Lung (tissue), 12 donors: Measurements from ENCODE around the gene IL4. TPM values are rescaled to one million over a fixed set of nuclear protein-coding genes. Genes with fewer than 3 reads are reported as not detected.

Source experiments
- ATAC-seq: fragments of 200-7000 bp; cut with Tn5 transposase; one replicate; pipeline ENCODE4 v1.9.1; 2020; ENCODE audit warnings: moderate number of reproducible peaks; ENCODE audit not compliant: insufficient read depth, low FRiP score
- DNase-seq, 3 donors: peaks; one replicate each; pipeline ENCODE4 v3.0.0-alpha.2; 2013 to 2017
- H3K27ac ChIP-seq, 2 donors: one replicate each; pipeline ENCODE4 v1.5.1; 2013; ENCODE audit warnings: mild to moderate bottlenecking in 2 of 2, moderate library complexity in 2 of 2, control low read depth in 1 of 2, inconsistent platforms in 1 of 2, low read depth in 1 of 2, low read length in 1 of 2
- H3K27me3 ChIP-seq, 3 donors: one replicate each; pipeline ENCODE4 v1.5.1; 2013; ENCODE audit warnings: low read length in 2 of 3; ENCODE audit not compliant: control insufficient read depth in 3 of 3, insufficient read depth in 3 of 3
- H3K36me3 ChIP-seq, 4 donors: one replicate each; pipeline ENCODE4 v1.5.1; 2013; ENCODE audit warnings: low read length in 4 of 4, mild to moderate bottlenecking in 1 of 4, moderate library complexity in 1 of 4; ENCODE audit not compliant: control insufficient read depth in 4 of 4, insufficient read depth in 4 of 4
- H3K4me1 ChIP-seq, 5 donors: one replicate each; pipeline ENCODE4 v1.5.1; 2013; ENCODE audit warnings: low read length in 5 of 5, mild to moderate bottlenecking in 2 of 5, moderate library complexity in 1 of 5; ENCODE audit not compliant: control insufficient read depth in 5 of 5, insufficient read depth in 5 of 5
- H3K4me3 ChIP-seq: one replicate; pipeline ENCODE4 v1.5.1; 2013; ENCODE audit warnings: mild to moderate bottlenecking, control low read depth, moderate library complexity
- H3K9ac ChIP-seq, 2 donors: one replicate each; pipeline ENCODE4 v1.5.1; 2013; ENCODE audit warnings: low read length in 2 of 2, control low read depth in 1 of 2; ENCODE audit not compliant: insufficient read depth in 1 of 2
- H3K9me3 ChIP-seq, 4 donors: one replicate each; pipeline ENCODE4 v1.5.1; 2013; ENCODE audit warnings: low read length in 3 of 4, mild to moderate bottlenecking in 1 of 4, moderate library complexity in 1 of 4; ENCODE audit not compliant: control insufficient read depth in 4 of 4, insufficient read depth in 3 of 4
- CTCF ChIP-seq: IDR thresholded peaks from 2 replicates; pipeline ENCODE4 v1.5.1; 2012; ENCODE audit warnings: mild to moderate bottlenecking; ENCODE audit errors: control extremely low read depth, extremely low read depth
- WGBS, 2 donors: extraction: QIAGEN DNeasy Blood & Tissue Kit; methylation state at CpG; one replicate each; pipeline ENCODE4 v1.1.7; 2013; 5-methylcytosine and 5-hydroxymethylcytosine counted together
- polyA plus RNA-seq, 2 donors: library from polyadenylated mRNA; stranded (reverse); fragments of 200-250 nt; gene quantifications; one replicate each; pipeline ENCODE4 v1.2.1, GENCODE V29; 2013
- total RNA-seq, 2 donors: library from RNA; depleted of rRNA in 1 of 2; stranded (reverse); fragments of >200 nt in 1 of 2; gene quantifications; one replicate each; pipeline ENCODE4 v1.2.1, GENCODE V29; 2014 to 2021
- donor health status: control.
- donor health status: control.
- donor health status: Bipolar disorder and iron deficiency.
- donor health status: healthy.
- donor health status: DM: yes; HTN: yes; CAD: no.

IL4 gene
- total and polyA plus RNA-seq, 4 donors, result not detected

DNA sequence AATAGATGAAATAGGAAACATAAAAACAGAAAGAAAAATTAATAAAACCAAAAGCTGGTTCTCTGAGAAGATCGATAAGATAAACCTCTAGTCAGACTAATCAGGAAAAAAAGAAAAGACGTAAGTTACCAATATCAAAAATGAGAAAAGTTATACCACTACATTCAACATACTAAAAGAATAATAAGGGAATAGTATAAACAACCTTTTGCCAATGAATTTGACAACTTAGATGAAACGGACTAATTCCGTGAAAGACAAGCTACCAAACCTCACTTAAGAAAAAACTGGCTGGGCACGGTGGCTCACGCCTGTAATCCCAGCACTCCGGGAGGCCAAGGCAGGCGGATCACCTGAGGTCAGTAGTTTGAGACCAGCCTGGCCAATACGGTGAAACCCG is 56.1 kb downstream of the IL4 start:
- Histone ChIP-seq H3K9me3 (no peaks in the 10 kb centered on the region), H3K4me1 (no peaks in the 10 kb centered on the region), H3K36me3 (peaks cover 0 to 8% (median 2%) of the 10 kb centered on the region in 4 donors), H3K27me3 (no peaks in the 10 kb centered on the region), H3K27ac (no peak overlapping the region), H3K4me3 (no peak overlapping the region), H3K9ac (no peak overlapping the region)
- ATAC-seq (no peak), DNase-seq (no peak)
- TF ChIP-seq CTCF, result no peak
- 96 to 97% methylated on average over 10 of the region's 10 CpGs for WGBS, 2 donors

Other genes with a start within 250 kb of the IL4 start
- 10 to 100 TPM; 53.8 to 83.2 TPM for gene IRF1, start 183.2 kb upstream of the IL4 start, total RNA-seq
- 100 to 1,000 TPM in 1 of 2 donors, 10 to 100 TPM in 1; 32.9 to 141 TPM for gene IRF1, start 183.2 kb upstream of the IL4 start, polyA plus RNA-seq
- gene IL5, start 130.5 kb upstream of the IL4 start, total RNA-seq, result not detected
- gene IL5, start 130.5 kb upstream of the IL4 start, polyA plus RNA-seq, result not detected
- gene RAD50, start 117.0 kb upstream of the IL4 start, total RNA-seq, result 10 to 100 TPM; 28.4 to 46.7 TPM
- gene RAD50, start 117.0 kb upstream of the IL4 start, polyA plus RNA-seq, result 1 to 10 TPM; 8.2 to 9.3 TPM
- not detected for gene IL13, start 15.8 kb upstream of the IL4 start, total RNA-seq
- under 1 TPM in 1 of 2 donors, not detected in 1; 0.14 TPM for gene IL13, start 15.8 kb upstream of the IL4 start, polyA plus RNA-seq
- gene KIF3A, start 63.6 kb downstream of the IL4 start, total RNA-seq, result 10 to 100 TPM; 13.1 to 16.5 TPM
- gene KIF3A, start 63.6 kb downstream of the IL4 start, polyA plus RNA-seq, result 1 to 10 TPM; 3.1 to 5.2 TPM
- under 1 TPM; 0.74 to 0.88 TPM for gene CCNI2, start 73.4 kb downstream of the IL4 start, total RNA-seq
- under 1 TPM; 0.55 to 0.61 TPM for gene CCNI2, start 73.4 kb downstream of the IL4 start, polyA plus RNA-seq
- 10 to 100 TPM; 27.5 to 37.8 TPM for gene SEPTIN8, start 103.2 kb downstream of the IL4 start, total RNA-seq
- 10 to 100 TPM; 12.4 to 16.5 TPM for gene SEPTIN8, start 103.2 kb downstream of the IL4 start, polyA plus RNA-seq
- under 1 TPM; 0.14 to 0.98 TPM for gene SOWAHA, start 139.3 kb downstream of the IL4 start, total RNA-seq
- gene SOWAHA, start 139.3 kb downstream of the IL4 start, polyA plus RNA-seq, result under 1 TPM; 0.06 to 0.10 TPM
- gene SHROOM1, start 156.7 kb downstream of the IL4 start, total RNA-seq, result 10 to 100 TPM in 1 of 2 donors, 1 to 10 TPM in 1; 7.0 to 21.9 TPM
- 10 to 100 TPM in 1 of 2 donors, 1 to 10 TPM in 1; 7.9 to 15.0 TPM for gene SHROOM1, start 156.7 kb downstream of the IL4 start, polyA plus RNA-seq
- under 1 TPM; 0.25 to 0.37 TPM for gene GDF9, start 192.5 kb downstream of the IL4 start, total RNA-seq
- under 1 TPM; 0.14 to 0.28 TPM for gene GDF9, start 192.5 kb downstream of the IL4 start, polyA plus RNA-seq
- 100 to 1,000 TPM in 1 of 2 donors, 10 to 100 TPM in 1; 99.0 to 359 TPM for gene UQCRQ, start 192.7 kb downstream of the IL4 start, total RNA-seq
- gene UQCRQ, start 192.7 kb downstream of the IL4 start, polyA plus RNA-seq, result 100 to 1,000 TPM; 232 to 528 TPM
- 1 to 10 TPM in 1 of 2 donors, under 1 TPM in 1; 0.98 to 3.1 TPM for gene LEAP2, start 199.7 kb downstream of the IL4 start, total RNA-seq
- 1 to 10 TPM in 1 of 2 donors, under 1 TPM in 1; 0.50 to 1.6 TPM for gene LEAP2, start 199.7 kb downstream of the IL4 start, polyA plus RNA-seq